CD4-positive, CD25-positive, alpha-beta regulatory T cell (primary cell): ENCODE data around the gene DLG1. TPM values are rescaled to one million over a fixed set of nuclear protein-coding genes. Genes with fewer than 3 reads are reported as not detected.

Source experiments
- ATAC-seq, 2 donors: fragments of 150-1000 bp; cut with Tn5 transposase; one replicate each; pipeline ENCODE4 v1.10.0; 2021; ENCODE audit warnings: low read depth in 2 of 2, moderate number of reproducible peaks in 2 of 2, moderate library complexity in 1 of 2
- DNase-seq, 3 donors: peaks; one replicate each; pipeline versions ENCODE4 v3.0.0 to v3.0.0-alpha.2; 2012 to 2022; ENCODE audit warnings: mixed read lengths in 1 of 3
- H3K27ac ChIP-seq: one replicate; pipeline ENCODE4 v1.7.0; 2013; ENCODE audit warnings: mild to moderate bottlenecking, low read length; ENCODE audit not compliant: insufficient read depth, poor library complexity, severe bottlenecking
- H3K27me3 ChIP-seq: one replicate; pipeline ENCODE4 v1.7.0; 2013; ENCODE audit warnings: low read length; ENCODE audit not compliant: control insufficient read depth, insufficient read depth
- H3K36me3 ChIP-seq: one replicate; pipeline ENCODE4 v1.7.0; 2013; ENCODE audit warnings: mild to moderate bottlenecking, low read length, moderate library complexity; ENCODE audit not compliant: control insufficient read depth, insufficient read depth
- H3K4me1 ChIP-seq: 2 replicates; pipeline ENCODE4 v1.7.0; 2013; ENCODE audit warnings: mild to moderate bottlenecking, low read length; ENCODE audit not compliant: insufficient read depth, control insufficient read depth, poor library complexity, severe bottlenecking
- H3K4me3 ChIP-seq: one replicate; pipeline ENCODE4 v1.7.0; 2013; ENCODE audit warnings: low read depth, mild to moderate bottlenecking, low read length, moderate library complexity
- H3K9me3 ChIP-seq, 2 experiments: 1 replicate in 1 of 2; 2 replicates in 1 of 2; pipeline ENCODE4 v1.7.0; 2013; ENCODE audit warnings: low read length in 2 of 2, mild to moderate bottlenecking in 1 of 2, moderate library complexity in 1 of 2; ENCODE audit not compliant: control insufficient read depth in 2 of 2
- H3K27ac Mint-ChIP-seq, 3 donors: one replicate each; pipeline ENCODE4 v1.8.0; 2020 to 2022; ENCODE audit warnings: mild to moderate bottlenecking in 3 of 3, mixed read lengths in 3 of 3, moderate library complexity in 2 of 3
- H3K27me3 Mint-ChIP-seq: one replicate; pipeline ENCODE4 v1.8.0; 2022; ENCODE audit warnings: mild to moderate bottlenecking, mixed read lengths
- H3K36me3 Mint-ChIP-seq: one replicate; pipeline ENCODE4 v1.8.0; 2020; ENCODE audit warnings: mixed read lengths
- H3K4me1 Mint-ChIP-seq, 4 donors: one replicate each; pipeline ENCODE4 v1.8.0; 2020 to 2022; ENCODE audit warnings: mixed read lengths in 4 of 4, mild to moderate bottlenecking in 1 of 4
- H3K4me3 Mint-ChIP-seq, 4 donors: one replicate each; pipeline ENCODE4 v1.8.0; 2020 to 2022; ENCODE audit warnings: mild to moderate bottlenecking in 4 of 4, mixed read lengths in 4 of 4, moderate library complexity in 3 of 4
- H3K9me3 Mint-ChIP-seq, 7 donors: one replicate each; pipeline ENCODE4 v1.8.0; 2020 to 2022; ENCODE audit warnings: mixed read lengths in 7 of 7, mild to moderate bottlenecking in 3 of 7, moderate library complexity in 2 of 7
- polyA plus RNA-seq, 4 donors: library from polyadenylated mRNA; unstranded; fragments of 300-500 nt; fragmentation: Illumina TruSeq; gene quantifications; one replicate each; pipeline ENCODE4 v1.2.3, GENCODE V29; 2021
- total RNA-seq: library from RNA; stranded (reverse); gene quantifications from one replicate; pipeline ENCODE4 v1.2.3, GENCODE V29; 2022

DLG1 gene
- total and polyA plus RNA-seq, 5 donors from 2014 or later = 25.2 to 106 (median 30.5) TPM

DNA sequence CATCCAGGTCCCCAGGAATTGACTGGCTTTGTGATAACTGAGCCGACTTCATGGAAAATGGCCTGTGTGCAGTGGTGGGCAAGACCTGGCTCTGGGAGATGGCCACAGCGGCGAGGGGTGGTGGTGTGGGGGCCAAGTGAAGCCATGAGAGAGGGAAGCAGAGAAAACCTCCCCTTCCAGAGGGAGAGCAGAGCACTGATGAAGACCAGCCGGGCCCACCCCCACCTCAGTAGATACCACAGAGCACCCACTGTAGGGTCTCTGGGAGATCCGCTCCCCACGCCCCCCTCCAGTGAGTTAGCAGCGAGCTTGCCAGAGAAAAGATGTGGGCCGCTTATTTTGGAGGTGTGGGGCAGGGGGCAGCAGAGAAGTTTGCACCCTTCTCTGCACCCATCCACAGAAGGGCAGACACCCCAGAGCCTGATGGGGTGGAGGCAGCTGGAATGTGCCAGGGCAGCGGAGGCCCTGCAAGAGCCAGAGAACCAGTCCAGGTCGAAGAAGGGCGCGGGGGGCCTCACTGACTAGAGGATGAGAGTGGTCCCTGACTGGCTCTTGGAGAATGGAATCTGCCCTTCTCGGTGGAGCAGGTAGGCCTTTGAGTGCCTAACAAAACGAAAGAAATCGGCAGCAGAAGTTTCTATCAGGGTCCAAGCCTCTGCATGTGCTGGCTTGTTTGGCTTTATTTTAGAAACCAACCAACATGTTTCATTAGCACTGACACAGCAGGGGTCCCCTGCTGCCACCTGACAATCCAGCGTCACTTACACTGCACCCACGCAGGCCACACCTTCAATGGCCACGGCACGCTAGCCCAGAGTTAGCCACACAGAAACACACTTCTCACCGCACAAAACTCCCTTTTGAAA, 297.1 kb downstream of the DLG1 start:
- Histone ChIP-seq H3K9me3 (no peaks in the 10 kb centered on the region), H3K27me3 (no peaks in the 10 kb centered on the region), H3K4me1 (peaks cover 8% of the 10 kb centered on the region), H3K4me3 (no peak overlapping the region), H3K27ac (no peak overlapping the region), H3K36me3 (no peaks in the 10 kb centered on the region)
- Mint-ChIP-seq H3K27ac (peak overlapping the region; percentile 76 to 96 (median 91)), H3K4me1 (peaks cover 0 to 16% (median 5%) of the 10 kb centered on the region in 4 donors), H3K36me3 (no peaks in the 10 kb centered on the region), H3K9me3 (peaks cover 0 to 1% (median 0%) of the 10 kb centered on the region in 7 donors), H3K27me3 (no peaks in the 10 kb centered on the region), H3K4me3 (peak overlapping the region; percentile 84 to 93 (median 90))
- ATAC-seq = no peak
- no peak for DNase-seq

DNA sequence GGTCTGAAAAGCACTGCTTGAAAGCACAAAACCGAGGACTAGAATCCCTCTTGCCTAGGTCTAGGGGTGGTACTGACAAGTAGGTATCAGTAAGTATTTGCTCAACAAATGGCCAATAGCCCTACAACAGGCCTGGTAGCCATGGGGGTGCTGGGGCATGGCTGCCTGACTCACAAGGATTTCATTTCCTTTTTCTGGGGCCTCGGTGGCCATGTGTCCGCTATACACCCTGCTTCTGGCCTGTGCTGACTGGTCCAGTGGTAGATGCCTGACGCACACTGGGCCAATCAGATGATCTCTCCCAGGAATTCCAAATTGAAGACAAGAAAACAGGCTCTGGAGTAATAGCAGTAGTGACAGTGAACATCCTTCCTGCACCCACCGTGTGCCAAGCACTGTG, 298.2 kb downstream of the DLG1 start:
- Histone ChIP-seq H3K36me3 (no peaks in the 10 kb centered on the region), H3K9me3 (no peaks in the 10 kb centered on the region), H3K4me3 (no peak overlapping the region), H3K4me1 (peaks cover 8% of the 10 kb centered on the region), H3K27ac (no peak overlapping the region), H3K27me3 (no peaks in the 10 kb centered on the region)
- Mint-ChIP-seq H3K36me3 (no peaks in the 10 kb centered on the region), H3K27me3 (no peaks in the 10 kb centered on the region), H3K9me3 (peaks cover 0 to 1% (median 0%) of the 10 kb centered on the region in 7 donors), H3K27ac (peak overlapping the region in 1 of 3 donors; percentile 54), H3K4me1 (peaks cover 0 to 16% (median 5%) of the 10 kb centered on the region in 4 donors), H3K4me3 (peak overlapping the region in 1 of 4 donors; percentile 84)
- no peak for ATAC-seq
- no peak for DNase-seq

DNA sequence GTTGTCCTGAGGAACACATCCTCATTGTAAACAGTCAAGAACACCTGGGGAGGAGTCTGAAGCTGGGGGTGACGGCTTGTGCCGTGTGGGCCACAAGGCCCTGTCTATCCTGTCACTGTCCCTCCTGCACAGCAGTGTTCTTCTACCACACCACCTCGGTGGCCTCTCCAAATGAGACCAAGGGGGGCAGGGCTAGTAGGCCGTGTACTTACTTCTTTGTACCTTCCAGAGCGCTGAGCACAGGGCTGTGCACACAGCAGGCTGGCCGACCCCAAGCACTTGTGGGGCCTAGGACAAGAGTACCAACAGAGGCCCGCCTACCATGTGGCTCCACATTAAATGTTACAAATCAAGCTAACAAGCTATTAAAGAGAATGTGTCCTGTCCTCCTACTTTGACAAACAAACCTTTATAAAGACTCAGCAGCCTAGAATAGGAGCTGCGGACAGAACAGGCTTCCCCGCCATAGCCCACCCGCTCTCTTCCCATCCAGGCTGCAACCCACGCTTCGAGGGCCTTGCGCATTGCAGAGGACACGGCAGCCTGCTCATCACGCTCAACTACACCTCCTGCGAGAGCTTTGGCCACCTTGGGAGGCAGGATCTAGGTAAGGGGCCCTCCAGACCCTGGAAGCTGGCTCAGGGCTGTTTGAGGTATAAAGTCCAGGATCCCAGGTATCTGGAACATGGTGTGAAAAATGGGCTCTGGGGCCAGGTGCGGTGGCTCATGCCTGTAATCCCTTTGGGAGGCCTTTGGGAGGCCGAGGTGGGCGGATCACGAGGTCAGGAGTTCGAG, 299.2 kb downstream of the DLG1 start:
- Histone ChIP-seq H3K9me3 (no peaks in the 10 kb centered on the region), H3K4me1 (peaks cover 8% of the 10 kb centered on the region), H3K4me3 (no peak overlapping the region), H3K36me3 (no peaks in the 10 kb centered on the region), H3K27ac (no peak overlapping the region), H3K27me3 (no peaks in the 10 kb centered on the region)
- Mint-ChIP-seq H3K9me3 (peaks cover 0 to 1% (median 0%) of the 10 kb centered on the region in 7 donors), H3K27me3 (no peaks in the 10 kb centered on the region), H3K27ac (peak overlapping the region in 1 of 3 donors; percentile 54), H3K36me3 (no peaks in the 10 kb centered on the region), H3K4me3 (peak overlapping the region in 1 of 4 donors; percentile 11), H3K4me1 (peaks cover 0 to 12% (median 4%) of the 10 kb centered on the region in 4 donors)
- DNase-seq = no peak
- ATAC-seq = no peak

DNA sequence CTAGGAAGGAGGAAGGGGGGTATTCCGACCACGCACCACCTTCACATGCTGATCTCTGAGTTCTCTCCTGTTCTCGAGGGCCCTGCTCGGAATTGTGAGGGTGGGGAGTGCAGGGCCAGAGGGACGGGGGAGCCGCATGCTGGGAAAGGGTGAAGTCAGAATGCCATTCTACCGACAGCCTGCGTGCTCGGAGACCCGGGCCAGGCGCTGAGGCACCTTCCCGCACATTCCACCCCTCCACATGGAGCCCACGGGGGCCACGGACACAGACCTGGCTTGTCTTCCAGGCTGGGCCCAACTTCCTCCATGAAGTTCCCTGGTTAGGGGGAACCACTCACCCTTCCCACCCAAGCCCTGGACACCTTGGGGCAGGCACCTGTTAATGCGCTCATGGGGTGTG, 301.1 kb downstream of the DLG1 start:
- H3K9me3 Mint-ChIP-seq = no peaks in the 10 kb centered on the region

DNA sequence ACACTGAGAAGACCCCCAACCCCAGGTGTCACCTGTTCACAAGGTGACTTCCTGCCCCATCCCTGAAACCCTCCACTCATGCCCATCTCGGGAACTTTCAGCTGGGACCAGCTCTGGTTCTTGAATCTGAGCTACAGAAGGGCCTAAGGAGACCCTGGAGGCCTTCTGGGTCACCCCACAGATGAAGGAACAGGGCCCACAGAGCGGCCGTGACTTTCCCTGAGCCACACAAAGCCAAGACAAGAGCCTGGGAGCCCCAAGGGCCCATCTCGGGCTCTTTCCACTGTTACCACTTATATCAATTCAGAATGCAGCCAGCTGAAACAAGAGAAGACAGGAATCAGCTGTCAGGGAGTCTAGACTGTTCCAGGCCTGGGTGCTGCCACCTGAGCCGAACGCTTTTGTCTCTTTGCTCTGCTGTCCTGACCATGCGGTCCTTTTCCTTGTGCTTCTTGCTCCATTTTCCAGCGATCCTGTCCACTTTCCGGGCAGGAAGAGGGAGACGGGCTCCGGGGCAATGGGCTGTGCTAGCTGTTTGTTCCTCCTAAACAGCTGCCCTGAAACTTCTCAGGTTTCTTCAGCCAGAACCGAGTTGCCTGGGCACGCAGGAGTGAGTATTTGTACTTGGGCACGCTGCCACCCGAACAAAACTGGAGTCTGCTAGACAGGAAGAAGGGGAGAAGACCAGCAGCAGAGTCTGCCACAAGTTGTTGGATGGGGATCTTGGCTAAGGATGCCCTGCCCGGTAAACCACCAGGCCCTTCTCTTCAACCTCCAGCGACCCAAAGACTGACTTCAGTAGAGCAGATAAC, 301.8 kb downstream of the DLG1 start:
- Mint-ChIP-seq H3K27ac (peak overlapping the region in 1 of 3 donors; percentile 60), H3K9me3 (no peaks in the 10 kb centered on the region), H3K27me3 (no peaks in the 10 kb centered on the region), H3K4me1 (peaks cover 0 to 6% (median 3%) of the 10 kb centered on the region in 4 donors), H3K36me3 (no peaks in the 10 kb centered on the region), H3K4me3 (peak overlapping the region in 1 of 4 donors; percentile 5)
- Histone ChIP-seq H3K27ac (no peak overlapping the region), H3K4me3 (no peak overlapping the region), H3K27me3 (no peaks in the 10 kb centered on the region), H3K36me3 (no peaks in the 10 kb centered on the region), H3K9me3 (no peaks in the 10 kb centered on the region), H3K4me1 (no peaks in the 10 kb centered on the region)
- DNase-seq (no peak), ATAC-seq (no peak)

More for the DNA sequence above, 301.1 kb downstream of the DLG1 start:
- Histone ChIP-seq H3K4me1 (no peaks in the 10 kb centered on the region), H3K27me3 (no peaks in the 10 kb centered on the region), H3K4me3 (no peak overlapping the region), H3K27ac (no peak overlapping the region), H3K9me3 (no peaks in the 10 kb centered on the region), H3K36me3 (no peaks in the 10 kb centered on the region)
- Mint-ChIP-seq H3K27me3 (no peaks in the 10 kb centered on the region), H3K36me3 (no peaks in the 10 kb centered on the region), H3K4me3 (no peak overlapping the region), H3K4me1 (peaks cover 0 to 8% (median 4%) of the 10 kb centered on the region in 4 donors), H3K27ac (no peak overlapping the region)
- ATAC-seq (no peak), DNase-seq (no peak)

DNA sequence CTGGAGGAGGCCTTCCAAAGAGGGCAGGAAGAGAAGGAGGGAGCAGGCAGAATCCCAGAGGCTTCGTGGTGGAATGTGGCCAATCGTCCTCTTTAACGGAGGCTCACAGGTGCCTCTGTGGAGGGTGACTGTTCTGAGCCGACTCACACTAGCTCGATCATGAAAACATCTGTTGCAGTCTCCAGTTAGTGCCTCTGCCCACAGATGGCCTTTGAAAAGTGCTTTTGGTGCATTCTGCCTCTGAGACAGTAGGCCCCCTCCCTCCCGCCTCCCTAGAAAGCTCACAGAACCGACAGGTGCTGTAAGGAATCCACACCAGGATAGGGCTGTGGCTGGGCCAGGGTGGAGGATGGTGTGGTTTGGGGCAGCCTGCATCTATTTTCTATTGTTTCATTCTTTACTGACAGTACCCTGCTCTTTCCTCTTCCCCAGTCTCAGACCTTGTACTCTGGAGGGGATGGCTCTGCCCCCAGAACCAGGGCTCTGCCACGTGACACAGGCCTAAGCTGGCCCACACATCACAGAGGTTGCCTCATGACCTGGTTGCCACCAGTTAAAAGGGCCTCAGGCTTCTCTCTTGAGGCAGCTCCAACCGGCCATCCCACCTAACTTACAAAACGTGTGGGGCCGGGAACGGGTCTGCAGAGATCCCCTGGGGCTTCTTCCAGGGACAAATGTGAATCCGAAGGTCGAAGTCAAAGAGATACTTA, 302.6 kb downstream of the DLG1 start:
- Mint-ChIP-seq H3K36me3 (no peaks in the 10 kb centered on the region), H3K4me3 (no peak overlapping the region), H3K4me1 (peaks cover 0 to under 1% (median under 1%) of the 10 kb centered on the region in 4 donors), H3K27me3 (no peaks in the 10 kb centered on the region), H3K27ac (peak overlapping the region in 1 of 3 donors; percentile 23), H3K9me3 (no peaks in the 10 kb centered on the region)
- no peak for DNase-seq
- H3K27me3 ChIP-seq = no peaks in the 10 kb centered on the region
- H3K27ac ChIP-seq = no peak overlapping the region
- H3K4me3 ChIP-seq = no peak overlapping the region
- H3K36me3 ChIP-seq = no peaks in the 10 kb centered on the region
- no peaks in the 10 kb centered on the region for H3K4me1 ChIP-seq
- ATAC-seq = no peak
- H3K9me3 ChIP-seq = no peaks in the 10 kb centered on the region

DNA sequence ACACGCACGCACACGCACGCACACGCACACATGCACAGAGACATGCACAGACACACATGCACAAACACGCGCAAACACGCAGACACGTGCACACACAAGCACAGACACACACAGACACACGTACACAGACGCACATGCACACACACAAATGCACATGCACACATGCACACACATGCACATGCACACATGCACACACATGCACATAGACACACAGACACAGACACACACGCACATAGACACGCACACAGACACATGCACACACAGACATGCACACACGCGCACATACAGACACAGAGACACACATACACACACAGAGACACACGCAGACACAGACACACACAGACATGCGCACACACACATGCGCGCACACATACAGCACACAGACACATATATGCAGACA, 303.4 kb downstream of the DLG1 start:
- Histone ChIP-seq H3K27me3 (no peaks in the 10 kb centered on the region), H3K4me3 (no peak overlapping the region), H3K27ac (no peak overlapping the region), H3K36me3 (no peaks in the 10 kb centered on the region), H3K9me3 (no peaks in the 10 kb centered on the region), H3K4me1 (no peaks in the 10 kb centered on the region)
- ATAC-seq (no peak), DNase-seq (no peak)
- no peaks in the 10 kb centered on the region for H3K9me3 Mint-ChIP-seq
- no peaks in the 10 kb centered on the region for H3K4me1 Mint-ChIP-seq
- H3K4me3 Mint-ChIP-seq = no peak overlapping the region
- no peaks in the 10 kb centered on the region for H3K27me3 Mint-ChIP-seq
- no peaks in the 10 kb centered on the region for H3K36me3 Mint-ChIP-seq
- no peak overlapping the region for H3K27ac Mint-ChIP-seq
